NCI-H226 (cell line): ENCODE data around the gene ANKH.

Source experiments
- DNase-seq: peaks from one replicate; pipeline ENCODE4 v3.0.0-alpha.2; 2015

Gene ANKH

GRCh38 chr5:14659821-14660607 is 211.6 kb downstream of the ANKH start:
- DNase-seq = peak; percentile 33

GRCh38 chr5:14656898-14657297 is 214.7 kb downstream of the ANKH start:
- no peak for DNase-seq

GRCh38 chr5:14655146-14655741 is 216.3 kb downstream of the ANKH start:
- DNase-seq = no peak
